ENCODE data around the gene BCAS1.

BCAS1 gene

DNA sequence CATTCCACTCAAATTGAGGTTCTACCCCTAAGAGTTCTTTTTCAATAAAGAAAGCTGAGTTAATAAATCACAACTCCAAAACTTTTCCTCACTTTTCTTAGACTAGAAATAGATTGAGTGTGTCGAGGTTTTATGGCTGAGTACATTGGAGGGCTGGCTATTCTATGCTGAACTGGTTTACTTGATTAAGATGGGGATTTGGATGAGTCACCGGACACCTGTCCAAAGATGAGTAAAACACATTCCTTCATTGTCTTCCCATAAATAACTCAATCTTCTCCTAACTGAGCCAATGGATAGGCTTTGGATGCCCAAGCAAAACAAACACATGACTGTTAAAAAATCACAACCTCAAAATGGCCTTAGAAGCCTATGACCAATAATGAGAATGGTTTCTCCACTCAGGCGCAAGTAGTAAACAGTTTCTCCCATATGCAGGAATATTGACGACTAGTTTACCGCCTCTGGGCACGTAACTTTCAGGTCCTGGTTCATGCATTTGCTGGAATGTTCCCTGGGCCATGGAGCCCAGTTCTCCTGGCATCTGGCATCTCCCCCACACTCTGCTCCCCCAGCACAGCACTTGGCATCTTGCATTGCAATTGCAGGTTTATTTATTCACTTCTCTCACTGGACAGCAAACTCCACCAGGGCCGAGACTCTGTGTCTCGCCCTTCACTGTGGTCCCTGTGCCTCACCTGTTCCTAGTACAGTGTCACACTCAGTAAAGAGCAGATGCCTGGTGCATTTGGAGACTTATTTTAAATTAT, 43.9 kb downstream of the BCAS1 start:
- H3K4me3 ChIP-seq (replicated peaks in 1 of 2; ENCODE audit: low read depth in 2 of 2, low read length in 2 of 2), result no peak overlapping the region
- DNase-seq (ENCODE audit: low read depth in 2 of 2), result no peak
- TF ChIP-seq, protein P1, sequence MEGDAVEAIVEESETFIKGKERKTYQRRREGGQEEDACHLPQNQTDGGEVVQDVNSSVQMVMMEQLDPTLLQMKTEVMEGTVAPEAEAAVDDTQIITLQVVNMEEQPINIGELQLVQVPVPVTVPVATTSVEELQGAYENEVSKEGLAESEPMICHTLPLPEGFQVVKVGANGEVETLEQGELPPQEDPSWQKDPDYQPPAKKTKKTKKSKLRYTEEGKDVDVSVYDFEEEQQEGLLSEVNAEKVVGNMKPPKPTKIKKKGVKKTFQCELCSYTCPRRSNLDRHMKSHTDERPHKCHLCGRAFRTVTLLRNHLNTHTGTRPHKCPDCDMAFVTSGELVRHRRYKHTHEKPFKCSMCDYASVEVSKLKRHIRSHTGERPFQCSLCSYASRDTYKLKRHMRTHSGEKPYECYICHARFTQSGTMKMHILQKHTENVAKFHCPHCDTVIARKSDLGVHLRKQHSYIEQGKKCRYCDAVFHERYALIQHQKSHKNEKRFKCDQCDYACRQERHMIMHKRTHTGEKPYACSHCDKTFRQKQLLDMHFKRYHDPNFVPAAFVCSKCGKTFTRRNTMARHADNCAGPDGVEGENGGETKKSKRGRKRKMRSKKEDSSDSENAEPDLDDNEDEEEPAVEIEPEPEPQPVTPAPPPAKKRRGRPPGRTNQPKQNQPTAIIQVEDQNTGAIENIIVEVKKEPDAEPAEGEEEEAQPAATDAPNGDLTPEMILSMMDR (IDR thresholded peaks at IDR 0.05; ENCODE audit: low read depth, low read length), result no peak

DNA sequence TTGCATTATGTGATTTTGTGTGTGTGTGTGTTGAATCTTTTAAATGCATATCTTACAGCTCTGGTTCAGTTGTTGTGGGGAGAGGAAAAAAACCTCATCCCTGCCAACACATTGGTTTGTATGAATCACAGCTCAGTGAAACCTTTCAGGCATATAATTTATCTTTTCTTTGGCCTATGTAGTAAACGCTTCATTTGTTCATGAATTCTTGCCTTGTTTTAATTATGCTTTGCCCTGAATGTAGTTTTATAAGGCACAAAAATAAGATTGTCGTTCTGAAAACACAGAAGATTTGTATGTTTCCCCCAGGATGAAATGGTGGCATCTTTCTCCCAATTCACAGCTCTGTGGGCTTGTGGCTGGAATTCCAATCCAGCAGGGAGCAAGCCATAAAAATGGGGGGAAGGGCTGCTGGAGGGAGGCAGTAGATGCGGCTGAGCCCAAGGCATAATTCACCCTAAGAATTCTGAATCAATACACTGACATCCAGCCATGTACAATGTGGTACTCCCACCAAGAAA, 45.1 kb downstream of the BCAS1 start:
- TF ChIP-seq, protein P1 (IDR thresholded peaks at IDR 0.05; ENCODE audit: low read depth, low read length), result no peak
- H3K4me3 ChIP-seq (replicated peaks in 1 of 2; ENCODE audit: low read depth in 2 of 2, low read length in 2 of 2), result no peak overlapping the region
- peak in 1 of 2 donors; percentile 15 for DNase-seq (ENCODE audit: low read depth in 2 of 2)

DNA sequence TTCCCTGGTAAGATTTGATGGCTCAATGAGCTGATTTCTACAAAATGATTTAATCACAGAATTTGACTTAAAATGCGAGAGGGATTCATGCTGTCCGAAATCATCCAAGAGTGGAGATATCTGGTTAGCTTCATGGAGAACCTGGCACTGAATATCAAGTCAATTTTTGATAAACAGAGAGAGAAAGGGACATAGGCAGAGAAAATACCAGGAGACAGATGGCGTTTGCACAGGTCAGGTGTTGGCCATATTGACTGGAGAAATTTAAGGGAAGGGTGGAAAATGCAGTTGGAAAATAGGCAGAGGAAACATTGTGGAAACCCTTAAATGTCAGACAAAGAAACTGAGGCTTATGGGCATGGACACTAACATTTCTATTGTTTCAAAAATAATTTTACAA, 47.0 kb downstream of the BCAS1 start:
- H3K4me3 ChIP-seq (replicated peaks in 1 of 2; ENCODE audit: low read depth in 2 of 2, low read length in 2 of 2), result no peak overlapping the region
- TF ChIP-seq, protein P1 (IDR thresholded peaks at IDR 0.05; ENCODE audit: low read depth, low read length), result no peak
- DNase-seq (ENCODE audit: low read depth in 2 of 2), result no peak

DNA sequence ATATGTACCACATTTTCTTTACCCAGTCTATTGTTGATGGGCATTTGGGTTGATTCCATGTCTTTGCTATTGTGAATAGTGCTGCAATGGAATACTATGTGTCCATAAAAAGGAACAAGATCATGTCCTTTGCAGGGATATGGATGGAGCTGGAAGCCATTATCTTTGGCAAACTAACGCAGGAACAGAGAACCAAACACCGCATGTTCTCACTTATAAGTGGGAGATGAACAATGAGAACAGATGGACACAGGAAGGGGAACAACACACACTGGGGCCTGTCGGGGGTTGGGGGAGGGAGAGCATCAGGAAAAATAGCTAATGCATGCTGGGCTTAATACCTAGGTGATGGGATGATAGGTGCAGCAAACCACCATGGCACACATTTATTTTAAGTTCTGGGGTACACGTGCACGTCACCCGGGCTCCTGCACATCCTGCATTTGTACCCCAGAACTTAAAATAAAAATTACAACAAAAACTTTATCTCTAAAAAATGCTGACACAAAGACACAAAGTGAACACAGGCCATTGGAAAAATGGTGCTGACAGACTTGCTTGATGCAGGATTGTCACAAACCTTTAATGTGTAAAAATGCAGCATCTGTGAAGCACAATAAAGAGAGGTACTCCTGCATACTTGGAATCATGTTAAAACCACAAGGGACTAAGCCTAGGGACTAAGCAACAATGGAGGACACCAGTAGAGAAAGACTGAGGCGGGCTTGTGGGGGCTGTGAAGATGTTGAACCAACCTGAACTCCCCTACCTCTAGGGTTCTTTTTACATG, 48.8 kb downstream of the BCAS1 start:
- TF ChIP-seq, protein P1 (IDR thresholded peaks at IDR 0.05; ENCODE audit: low read depth, low read length), result no peak
- H3K4me3 ChIP-seq (replicated peaks in 1 of 2; ENCODE audit: low read depth in 2 of 2, low read length in 2 of 2), result no peak overlapping the region
- DNase-seq (ENCODE audit: low read depth in 2 of 2), result no peak

DNA sequence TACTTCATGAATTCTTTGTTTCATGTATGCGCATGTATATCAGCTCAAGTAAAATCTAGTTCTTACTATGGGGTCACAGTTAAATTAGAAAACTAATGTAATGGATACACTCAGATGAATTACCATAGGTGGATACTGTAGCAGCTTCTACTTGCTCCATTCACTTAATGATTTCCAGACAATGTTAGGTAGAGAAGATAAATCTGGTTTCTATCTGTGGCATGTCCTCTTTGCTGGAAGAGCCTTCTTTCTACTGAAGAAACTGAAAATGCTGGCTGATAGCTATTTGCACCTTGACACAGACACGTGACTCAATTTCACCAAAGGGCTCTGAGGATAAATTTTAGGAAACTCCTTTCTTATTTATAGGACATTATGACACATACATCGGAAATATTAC, 49.5 kb downstream of the BCAS1 start:
- no peak overlapping the region for H3K4me3 ChIP-seq (replicated peaks in 1 of 2; ENCODE audit: low read depth in 2 of 2, low read length in 2 of 2)
- no peak for DNase-seq (ENCODE audit: low read depth in 2 of 2)
- TF ChIP-seq, protein P1 (IDR thresholded peaks at IDR 0.05; ENCODE audit: low read depth, low read length), result no peak

DNA sequence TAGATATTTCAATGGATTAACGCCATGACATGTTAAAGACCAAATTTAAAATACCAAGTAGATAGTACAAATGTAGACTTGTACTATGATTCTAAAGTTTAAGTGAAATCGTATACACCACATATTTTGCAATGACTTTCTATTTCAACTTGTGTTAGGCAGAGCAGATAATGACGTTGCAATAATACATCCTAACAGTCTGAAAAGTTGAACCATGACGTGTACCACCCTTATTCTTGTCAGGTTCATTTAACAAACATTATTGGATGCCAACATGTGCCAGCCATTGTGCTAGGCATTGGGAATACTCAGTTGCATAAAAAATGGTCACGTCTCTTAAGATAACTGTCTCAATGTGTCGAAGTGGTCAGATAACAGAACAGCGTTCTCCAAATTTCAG, 50.0 kb downstream of the BCAS1 start:
- TF ChIP-seq, protein P1 (IDR thresholded peaks at IDR 0.05; ENCODE audit: low read depth, low read length), result no peak

More for the DNA sequence above, 50.0 kb downstream of the BCAS1 start:
- no peak overlapping the region for H3K4me3 ChIP-seq (replicated peaks in 1 of 2; ENCODE audit: low read depth in 2 of 2, low read length in 2 of 2)
- no peak for DNase-seq (ENCODE audit: low read depth in 2 of 2)

Measured in cardiac fibroblast (primary cell).